Kidney capillary endothelial cell (primary cell): Measurements from ENCODE around the gene LRP8.

Experiments
- DNase-seq: peaks from one replicate; pipeline ENCODE4 v3.0.0-alpha.2; 2018; ENCODE audit warnings: low spot score

The LRP8 gene

GRCh38 chr1:53339736-53340635 is 12.1 kb upstream of the LRP8 start:
- DNase-seq, result no peak

- no peak for DNase-seq
These were observed 10.6 kb upstream of the LRP8 start for GRCh38 chr1:53338423-53338822.

- DNase-seq, result no peak
These were observed 9.6 kb upstream of the LRP8 start for GRCh38 chr1:53337499-53337898.

GRCh38 chr1:53336146-53336545 is 8.3 kb upstream of the LRP8 start:
- no peak for DNase-seq

DNA sequence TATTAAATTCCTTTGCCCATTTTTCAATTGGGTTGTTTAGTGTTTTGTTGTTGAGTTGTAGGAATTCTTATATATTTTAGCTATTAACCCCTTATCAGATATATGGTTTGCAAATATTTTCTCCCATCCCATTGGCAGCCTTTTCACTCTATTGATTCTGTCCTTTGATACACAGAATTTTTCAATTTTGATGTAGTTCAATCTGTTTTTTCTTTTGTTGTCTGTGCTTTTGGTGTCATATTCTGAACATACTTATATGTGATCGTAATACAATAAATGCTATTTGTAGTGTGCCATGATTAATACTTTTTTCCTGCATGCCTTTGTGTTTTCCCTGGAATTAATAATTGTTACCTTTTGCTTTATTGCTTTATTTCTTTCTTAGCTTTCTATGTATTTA is 7.8 kb upstream of the LRP8 start:
- DNase-seq, result no peak

DNA sequence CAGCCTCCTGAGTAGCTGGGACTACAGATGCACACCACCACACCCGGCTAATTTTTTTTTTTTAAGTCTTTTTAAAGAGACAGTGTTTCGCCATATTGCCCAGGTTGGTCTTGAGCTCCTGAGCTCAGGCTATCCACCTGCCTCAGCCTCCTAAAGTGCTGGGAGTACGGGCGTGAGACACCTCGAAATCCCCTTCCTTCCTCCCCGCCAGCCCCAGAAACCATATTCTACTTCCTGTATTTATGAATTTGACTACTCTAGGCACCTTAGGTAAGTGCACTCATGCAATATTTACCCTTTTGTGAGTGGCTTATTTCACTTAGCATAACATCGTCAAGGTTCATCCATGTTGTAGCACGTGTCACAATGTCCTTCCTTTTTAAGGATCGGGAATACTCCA is 6.9 kb upstream of the LRP8 start:
- no peak for DNase-seq

DNA sequence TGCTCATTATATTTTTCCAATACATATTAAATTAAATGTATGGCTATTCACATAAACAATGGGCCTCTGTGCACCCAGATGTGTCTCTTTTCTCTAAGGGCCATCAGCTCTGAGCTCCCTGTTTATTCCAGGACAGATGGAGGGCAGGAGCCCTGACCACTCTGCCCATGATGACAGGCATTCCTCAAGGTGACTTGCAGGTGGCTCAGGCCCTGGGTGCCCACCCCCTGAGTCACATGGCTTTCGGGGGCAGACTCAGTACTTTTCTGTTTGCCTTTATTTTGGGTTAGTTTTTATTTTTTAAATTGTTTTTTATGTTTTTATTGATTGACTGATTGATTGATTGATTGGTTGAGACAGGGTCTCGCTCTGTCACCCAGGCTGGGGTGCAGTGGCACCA is 6.4 kb upstream of the LRP8 start:
- no peak for DNase-seq

DNA sequence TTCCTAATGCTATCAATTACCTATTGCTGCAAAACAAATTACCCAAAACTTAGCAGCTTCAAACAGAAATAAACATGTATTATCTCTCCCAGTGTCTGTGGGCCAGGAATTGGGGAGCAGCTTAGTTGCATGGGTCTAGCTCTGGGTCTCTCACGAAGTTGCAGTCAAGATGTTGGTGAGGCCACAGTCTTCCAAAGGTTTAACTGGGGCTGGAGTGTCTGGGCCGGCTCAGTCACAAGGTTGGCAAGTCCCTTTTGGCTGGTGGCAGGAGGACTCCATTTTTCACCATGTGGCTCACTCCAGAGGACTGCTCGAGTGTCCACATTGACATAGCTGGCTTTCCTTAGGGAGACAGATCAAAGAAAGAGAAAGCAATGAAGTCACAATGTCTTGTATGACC is 5.0 kb upstream of the LRP8 start:
- no peak for DNase-seq

DNA sequence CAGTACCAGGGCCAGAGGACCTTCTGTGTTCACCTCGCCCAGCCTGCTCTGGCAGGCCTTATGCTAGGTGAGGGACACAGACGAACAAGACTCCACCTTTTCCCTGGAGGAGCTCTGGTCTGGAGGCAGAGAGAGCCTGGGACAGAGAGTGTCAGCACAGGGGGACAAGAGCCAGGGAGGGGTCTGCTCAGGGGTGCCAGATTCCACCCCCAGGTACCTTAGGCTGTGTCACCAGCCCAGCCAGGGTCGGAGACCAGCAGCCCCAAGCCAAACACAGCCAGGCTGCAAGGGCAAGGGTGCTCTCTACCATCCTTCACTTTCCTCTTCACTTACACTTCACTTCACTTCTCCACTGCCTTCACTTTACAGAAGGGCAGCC is 4.3 kb upstream of the LRP8 start:
- DNase-seq, result no peak

DNA sequence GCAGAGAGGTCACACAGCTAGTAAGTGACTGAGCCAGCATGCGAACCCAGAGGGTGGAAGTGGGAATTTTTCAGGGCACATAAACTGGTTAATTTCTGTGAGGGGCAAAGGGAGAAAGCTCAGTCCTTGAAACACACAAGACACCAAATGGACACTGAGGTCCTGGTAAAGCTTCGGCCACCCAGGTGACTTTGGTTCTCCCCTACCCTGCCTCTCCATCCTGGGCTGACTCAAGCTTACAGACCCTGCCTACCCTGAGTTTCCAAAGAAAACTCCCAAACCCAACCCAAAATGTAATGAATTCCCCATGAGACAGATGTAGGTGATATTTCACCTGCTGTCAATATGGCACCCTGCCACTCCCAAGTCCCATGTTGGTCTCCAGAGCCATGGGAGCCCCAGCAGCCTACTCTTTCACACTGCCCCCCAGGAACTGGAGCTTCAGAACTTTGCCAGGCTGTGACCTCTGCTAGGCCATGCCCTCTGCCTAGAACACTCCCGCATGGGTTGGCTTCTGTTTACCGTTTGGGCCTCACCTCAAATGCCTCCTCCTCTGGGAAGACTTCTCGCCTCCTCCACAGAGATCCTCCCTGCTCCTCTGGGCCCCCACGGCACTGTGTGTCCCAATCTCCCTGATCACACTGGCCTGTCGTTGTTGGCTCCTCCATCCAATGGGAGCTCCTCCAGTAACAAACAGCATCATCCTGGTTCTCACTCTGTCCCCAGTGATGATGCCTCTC is 3.7 kb upstream of the LRP8 start:
- DNase-seq, result no peak

DNA sequence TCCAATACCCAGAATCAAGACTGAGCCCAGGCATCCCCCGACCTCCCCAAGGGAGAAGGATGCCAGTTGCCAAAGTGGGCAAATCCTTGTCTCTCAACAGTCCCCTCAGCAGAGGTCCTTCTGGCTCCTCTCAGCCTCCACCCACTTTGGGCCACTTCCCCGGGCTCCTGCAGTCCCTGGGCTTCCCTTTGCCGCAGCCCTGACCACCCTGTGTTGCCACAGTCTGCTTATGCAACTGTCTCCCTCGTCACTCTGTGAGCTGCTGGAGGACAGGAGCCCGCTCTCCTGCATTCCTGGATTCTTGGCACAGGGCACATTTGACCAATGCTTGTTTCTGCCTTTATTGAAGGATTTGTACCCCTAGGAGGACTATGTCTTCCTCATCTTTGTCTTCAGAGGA is 2.9 kb upstream of the LRP8 start:
- no peak for DNase-seq

DNA sequence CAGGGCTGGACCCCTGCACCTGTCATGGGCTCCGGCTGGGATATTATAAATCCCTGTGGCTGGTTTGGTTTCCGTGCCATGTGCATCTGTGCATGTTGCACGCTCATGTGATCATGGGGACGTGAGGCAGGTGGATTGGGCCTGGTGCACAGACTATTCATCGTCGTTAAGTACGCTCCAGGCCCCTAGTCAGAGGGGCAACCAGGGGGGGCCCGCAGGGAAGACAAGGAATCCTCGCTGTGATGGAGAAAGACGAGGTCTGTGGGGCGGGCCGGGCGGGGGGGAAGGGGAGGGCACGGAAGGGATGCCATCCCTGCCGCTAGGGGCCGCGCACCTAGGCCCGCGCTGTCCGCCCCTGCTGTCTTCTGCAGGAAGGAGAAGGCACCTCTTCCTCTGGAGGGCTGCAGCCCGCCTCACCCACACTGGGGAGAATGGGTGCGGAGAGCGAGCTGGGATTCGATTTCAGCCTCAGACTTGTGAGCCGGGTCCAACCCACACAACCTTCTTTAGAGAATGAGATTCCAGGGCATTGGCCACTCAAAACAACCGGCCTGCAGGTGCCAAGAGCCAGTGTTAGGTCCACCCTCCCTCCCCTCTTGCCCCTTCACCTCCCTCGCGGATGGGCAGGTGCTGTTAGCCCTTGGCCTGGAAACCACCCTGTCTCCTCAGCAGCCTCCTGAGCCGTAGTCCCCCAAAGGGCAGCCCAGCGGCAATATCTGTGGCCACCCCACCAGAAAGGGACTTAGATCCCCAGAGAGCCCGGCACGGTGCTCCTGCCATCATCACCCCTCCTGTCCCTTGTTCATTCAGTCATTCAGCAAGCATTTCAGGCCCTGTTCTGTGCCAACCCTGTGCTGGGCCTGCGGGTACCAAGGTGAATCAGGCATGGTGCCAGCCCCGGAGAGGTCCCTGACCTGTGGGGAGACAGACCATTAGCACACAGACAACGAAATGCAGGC is 950 bp upstream of the LRP8 start:
- DNase-seq, result no peak

GRCh38 chr1:53327182-53327913 is 522 bp downstream of the LRP8 start:
- DNase-seq, result no peak

GRCh38 chr1:53326598-53327181 is 1.2 kb downstream of the LRP8 start:
- no peak for DNase-seq

- peak; percentile 94 for DNase-seq
These were observed 1.7 kb downstream of the LRP8 start for GRCh38 chr1:53326088-53326597.

GRCh38 chr1:53325326-53326087 is 2.4 kb downstream of the LRP8 start:
- no peak for DNase-seq

DNA sequence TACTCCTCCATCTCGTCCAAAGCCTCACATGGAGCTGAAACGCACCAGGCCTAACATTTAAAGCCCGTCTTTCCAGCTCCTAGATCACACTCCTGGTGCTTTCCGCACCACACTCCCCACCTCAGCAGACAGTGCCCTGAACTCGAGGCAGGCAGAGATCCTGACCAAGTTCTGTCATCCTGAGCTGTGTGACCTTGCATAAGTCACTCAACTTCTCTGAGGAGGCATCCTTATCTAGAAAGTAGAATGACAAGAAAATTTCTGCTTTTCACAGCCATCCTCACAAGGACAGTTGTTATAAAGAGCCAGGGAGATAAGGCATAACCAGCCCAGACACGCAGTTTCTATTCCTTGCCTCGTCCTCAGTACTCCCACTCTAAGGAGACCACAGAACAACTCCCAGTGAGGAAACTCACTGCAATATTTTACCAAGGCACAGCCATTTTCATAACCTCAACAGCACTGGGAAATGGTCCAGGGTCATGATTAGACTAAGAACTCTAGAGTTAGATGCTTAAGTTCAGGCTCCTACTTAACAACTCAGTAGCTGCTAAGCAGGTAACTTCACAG is 3.1 kb downstream of the LRP8 start:
- no peak for DNase-seq

DNA sequence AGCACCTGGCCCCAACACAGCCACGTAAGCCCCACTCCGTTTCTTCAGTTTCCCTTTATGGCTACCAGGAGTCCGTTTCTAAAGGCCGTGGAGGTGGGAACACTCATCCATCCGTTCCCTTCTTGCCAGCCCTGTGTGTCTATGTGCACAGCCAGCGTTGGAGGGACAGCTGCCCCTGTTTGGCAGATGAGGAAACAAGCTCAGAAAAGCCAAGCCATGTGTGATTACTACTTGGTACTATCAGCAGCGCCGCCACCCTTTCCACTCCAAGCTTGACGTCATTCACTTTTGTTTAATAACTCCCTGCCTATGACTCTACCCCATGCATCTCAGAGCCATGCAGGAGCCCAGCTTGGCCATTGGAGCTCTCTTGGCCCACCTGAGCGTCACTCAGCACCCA is 3.5 kb downstream of the LRP8 start:
- no peak for DNase-seq

GRCh38 chr1:53323316-53323715 is 4.6 kb downstream of the LRP8 start:
- no peak for DNase-seq
